ENCODE data around the gene CNTN4. TPM values are rescaled to one million over a fixed set of nuclear protein-coding genes. Genes with fewer than 3 reads are reported as not detected.

The CNTN4 gene
- total and polyA plus RNA-seq, 2 of the 8 experiments (the other 6 are each of a cell fraction or from before 2014, with no cell fraction given): 0.41 to 2.2 TPM

- H4K8ac ChIP-seq (ENCODE audit: extremely low read depth, insufficient read depth, low read length): no peak overlapping the region
- no peaks in the 10 kb centered on the region for H3K36me3 ChIP-seq (ENCODE audit: control insufficient read depth in 2 of 4, insufficient read depth in 4 of 4, low read length in 3 of 4)
- no peak overlapping the region for H3K23ac ChIP-seq (ENCODE audit: insufficient read length)
- no peak overlapping the region for H3K9ac ChIP-seq (replicated peaks in 1 of 4; ENCODE audit: extremely low read depth in 1 of 4, low read depth in 3 of 4, low read length in 3 of 4)
- no peak overlapping the region for H3K14ac ChIP-seq (ENCODE audit: insufficient read length)
- no peak overlapping the region for H3K56ac ChIP-seq (replicated peaks; ENCODE audit: insufficient read length, low read depth, low read length)
- H3K4ac ChIP-seq (replicated peaks; ENCODE audit: insufficient read length, low read depth, low read length): no peak overlapping the region
- H3K4me3 ChIP-seq (ENCODE audit: extremely low read depth in 1 of 4, insufficient read depth in 2 of 4, low read depth in 3 of 4, low read length in 4 of 4): no peak overlapping the region
- H3K79me1 ChIP-seq (ENCODE audit: low read depth, low read length): no peaks in the 10 kb centered on the region
- no peaks in the 10 kb centered on the region for H4K20me1 ChIP-seq (replicated peaks in 1 of 2; ENCODE audit: control insufficient read depth in 1 of 2, insufficient read depth in 2 of 2, low read length in 2 of 2)
- H2AK5ac ChIP-seq (ENCODE audit: low read depth, low read length): no peak overlapping the region
- POLR2A ChIA-PET (ENCODE audit: partially characterized antibody): no interaction called here
- no peak overlapping the region for H4K91ac ChIP-seq (replicated peaks; ENCODE audit: insufficient read length, low read length)
- no peak overlapping the region for H2BK120ac ChIP-seq (replicated peaks; ENCODE audit: low read depth, low read length)
- CTCF ChIA-PET (ENCODE audit: partially characterized antibody): no interaction called here
- FAIRE-seq (no peak), DNase-seq (ENCODE audit: low read depth in 1 of 2, low spot score in 2 of 2) (no peak)
- no peak overlapping the region for H2AFZ ChIP-seq (ENCODE audit: low read length)
- H3K4me2 ChIP-seq (ENCODE audit: insufficient read depth in 1 of 2, low read depth in 2 of 2, low read length in 2 of 2): no peak overlapping the region
- no peak overlapping the region for H3K27ac ChIP-seq (ENCODE audit: low read depth, low read length)
- H2BK20ac ChIP-seq (ENCODE audit: low read length): no peak overlapping the region
- H2BK15ac ChIP-seq (ENCODE audit: low read length): no peak overlapping the region
- no peaks in the 10 kb centered on the region for H3K4me1 ChIP-seq (replicated peaks in 1 of 4; ENCODE audit: control insufficient read depth in 3 of 4, insufficient read depth in 4 of 4, low read length in 3 of 4)
- no peak overlapping the region for H3K18ac ChIP-seq (ENCODE audit: extremely low read depth, low read length)
- no peaks in the 10 kb centered on the region for H3K9me3 ChIP-seq (ENCODE audit: insufficient read depth in 2 of 2, low read depth in 1 of 2, low read length in 1 of 2)
- H2BK12ac ChIP-seq (ENCODE audit: low read depth, low read length): no peak overlapping the region
- H3K79me2 ChIP-seq (ENCODE audit: control insufficient read depth in 1 of 2, insufficient read depth in 2 of 2, low read length in 2 of 2): no peaks in the 10 kb centered on the region
- no peaks in the 10 kb centered on the region for H3K23me2 ChIP-seq (ENCODE audit: low read depth, low read length)
- no peak overlapping the region for H2BK5ac ChIP-seq (ENCODE audit: low read depth, low read length)
- no peak overlapping the region for H4K5ac ChIP-seq (ENCODE audit: insufficient read length, low read depth, low read length)
- H3K27me3 ChIP-seq (replicated peaks in 1 of 4; ENCODE audit: control insufficient read depth in 3 of 4, extremely low read depth in 1 of 4, insufficient read depth in 3 of 4, low read length in 3 of 4): no peaks in the 10 kb centered on the region
- no peak for TF ChIP-seq CTCF (IDR thresholded peaks at IDR 0.05; ENCODE audit: control extremely low read depth in 1 of 3, insufficient read depth in 1 of 3, low read depth in 1 of 3, low read length in 3 of 3)
- TF ChIP-seq CHD1 (IDR thresholded peaks at IDR 0.05; ENCODE audit: low read depth, low read length): no peak
- no peak for TF ChIP-seq TAF1 (IDR thresholded peaks at IDR 0.05; ENCODE audit: low read depth, low read length)
- TF ChIP-seq SRF (IDR thresholded peaks at IDR 0.05; ENCODE audit: low read depth, low read length): no peak
- no peak for TF ChIP-seq EGR1 (IDR thresholded peaks at IDR 0.05; ENCODE audit: borderline replicate concordance, low read depth, low read length)
- TF ChIP-seq FOSL1 (IDR thresholded peaks at IDR 0.05; ENCODE audit: insufficient read depth, low read depth, low read length): no peak
- TF ChIP-seq TEAD4 (IDR thresholded peaks at IDR 0.05; ENCODE audit: low read depth, low read length): no peak
- no peak for TF ChIP-seq CBX5 (IDR thresholded peaks at IDR 0.05; ENCODE audit: low read depth, low read length)
- TF ChIP-seq RAD21 (IDR thresholded peaks at IDR 0.05 in 1 of 2, conservative IDR thresholded peaks at IDR 0.05 in 1 of 2; ENCODE audit: low read depth in 2 of 2, low read length in 2 of 2): no peak
- TF ChIP-seq ATF2 (IDR thresholded peaks at IDR 0.05; ENCODE audit: low read length): no peak
- TF ChIP-seq YY1 (IDR thresholded peaks at IDR 0.05; ENCODE audit: low read depth, low read length): no peak
- no peak for TF ChIP-seq GABPA (IDR thresholded peaks at IDR 0.05; ENCODE audit: borderline replicate concordance, insufficient read depth, low read length)
These were observed 750.4 kb downstream of the CNTN4 start for GRCh38 chr3:2849092-2849491.
